ENCODE data around the gene AGO1.
"Not testable (repeated sequence)": the region's sequence is repeated elsewhere in the genome, so short reads cannot be mapped to it uniquely, and the experiment has no call there.

The AGO1 gene

DNA sequence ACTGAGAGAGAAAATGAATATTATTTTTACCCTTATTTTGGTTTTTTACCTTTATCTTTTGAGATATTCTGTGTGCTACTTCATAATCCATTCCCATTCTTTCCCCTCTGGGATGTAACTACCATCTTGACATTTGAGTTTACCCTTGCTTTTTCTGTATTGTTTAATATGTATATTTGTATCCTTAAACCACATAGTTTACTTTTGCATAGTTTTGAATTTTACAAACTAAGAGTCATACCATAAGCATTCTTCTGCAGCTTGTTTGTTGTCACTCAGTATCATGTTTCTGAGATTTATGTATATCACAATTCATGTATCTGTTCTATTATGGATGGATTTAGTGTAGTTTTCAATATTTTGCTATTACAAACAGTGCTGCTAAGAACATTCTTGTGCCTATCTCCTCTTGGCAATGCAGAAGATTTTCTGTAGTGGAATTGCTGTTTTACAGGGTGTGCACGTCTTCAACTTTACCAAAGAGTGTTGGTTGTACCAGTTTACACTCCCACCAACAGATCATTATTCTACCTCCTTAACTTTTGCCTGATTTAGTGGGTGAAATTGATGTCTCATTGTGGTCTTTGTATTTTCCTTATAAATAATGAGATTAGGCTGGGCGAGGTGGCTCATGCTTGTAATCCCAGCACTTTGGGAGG is 12.2 kb upstream of the AGO1 start:
- no peak for DNase-seq

DNA sequence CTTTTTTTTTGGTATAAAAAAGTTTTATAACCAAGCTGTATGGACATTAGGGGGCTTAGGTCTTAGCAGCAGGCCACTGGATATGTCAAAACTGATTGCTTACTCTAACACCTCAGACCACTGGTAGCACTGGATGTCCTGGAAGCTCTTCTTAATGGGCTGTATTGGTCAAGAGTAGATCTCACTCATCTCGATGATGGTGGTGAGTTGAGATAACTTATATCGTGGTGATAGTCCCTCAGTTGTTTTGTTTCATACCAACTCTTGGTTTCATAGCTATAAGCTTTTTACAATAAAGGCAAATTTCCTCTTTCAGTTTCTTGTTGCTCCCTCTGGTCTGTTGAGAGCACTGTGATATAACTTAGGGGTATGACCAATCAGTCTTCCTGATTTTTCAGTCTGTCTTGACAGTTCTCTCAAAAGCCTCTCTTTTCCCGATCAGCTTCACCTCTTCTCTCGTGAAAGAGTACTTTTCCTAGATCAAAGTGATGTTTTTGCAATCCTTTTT is 9.7 kb upstream of the AGO1 start:
- no peak for DNase-seq

DNA sequence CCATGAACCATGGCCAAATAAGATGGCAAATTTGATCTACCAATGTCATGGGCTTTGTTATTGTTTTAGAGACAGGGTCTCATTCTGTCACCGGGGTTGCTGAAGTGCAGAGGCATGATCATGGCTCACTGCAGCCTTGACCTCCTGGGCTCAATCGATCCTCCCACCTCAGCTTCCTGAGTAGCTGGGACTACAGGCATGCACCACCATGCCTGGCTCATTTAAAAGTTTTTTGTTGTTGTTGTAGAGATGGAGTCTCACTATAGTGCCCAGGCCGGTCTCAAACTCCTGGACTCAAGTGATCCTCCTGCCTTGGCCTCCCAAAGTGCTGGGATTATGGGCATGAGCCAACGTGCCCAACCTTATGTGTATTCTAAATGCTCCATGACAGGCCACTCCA is 8.9 kb upstream of the AGO1 start:
- not testable (repeated sequence) for DNase-seq

DNA sequence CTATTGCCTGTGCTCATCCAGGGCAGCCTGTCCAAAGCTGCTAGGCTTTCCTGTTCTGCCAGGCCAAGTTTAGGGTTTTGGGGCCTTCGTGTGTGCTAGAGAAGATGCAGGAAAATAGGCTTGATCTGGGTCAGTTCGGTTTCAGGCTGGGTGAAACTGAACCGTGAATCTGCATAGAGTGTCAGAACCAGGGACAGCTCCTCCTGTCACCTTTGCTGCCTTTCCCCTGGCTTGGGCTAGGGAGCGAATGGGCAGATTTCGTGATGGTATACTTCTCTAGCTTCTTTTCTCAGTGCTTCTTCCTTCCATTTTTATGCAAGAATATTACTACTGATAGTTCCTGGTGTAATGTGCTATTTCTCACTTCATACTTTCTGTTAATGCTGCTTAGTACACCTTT is 6.0 kb upstream of the AGO1 start:
- no peak for DNase-seq

DNA sequence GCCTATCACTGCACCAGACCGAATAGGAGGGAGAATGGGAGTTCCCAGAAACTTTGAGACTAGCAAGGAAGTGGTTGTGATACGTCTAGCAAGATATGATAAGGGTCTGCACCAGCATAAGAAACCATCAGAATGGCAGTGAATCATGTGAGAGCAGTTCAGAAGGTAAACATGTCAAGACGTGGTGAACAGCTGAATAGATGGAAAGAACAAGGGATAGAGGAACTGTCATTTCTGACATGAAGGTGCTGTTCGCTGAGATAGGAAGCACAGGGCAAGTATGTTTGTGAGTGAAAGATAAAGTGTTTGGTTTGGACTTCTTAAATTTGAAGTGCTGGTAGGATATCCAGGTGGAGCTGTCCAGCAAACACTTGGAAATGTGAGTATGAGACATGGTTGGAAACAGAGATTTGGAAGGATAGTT is 1.1 kb upstream of the AGO1 start:
- no peak for DNase-seq

DNA sequence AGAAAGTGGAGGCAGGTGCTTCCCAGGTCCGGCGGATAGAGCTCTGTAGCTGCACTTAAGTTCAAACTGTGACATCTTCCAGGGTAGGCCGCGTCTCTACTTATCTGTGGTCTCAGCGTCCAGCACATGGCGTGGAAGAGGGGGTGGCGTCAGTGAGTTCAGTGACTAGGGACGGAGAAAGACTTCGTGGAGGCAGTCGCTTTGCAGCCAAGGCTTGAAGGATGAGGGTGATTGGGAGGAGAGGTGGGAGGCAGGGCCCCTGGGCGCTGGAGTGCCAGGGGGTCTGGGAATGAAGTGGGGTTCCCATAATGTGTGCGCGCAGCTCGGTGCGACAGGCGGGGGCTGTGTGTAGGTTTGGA is 444 bp upstream of the AGO1 start:
- DNase-seq = no peak

DNA sequence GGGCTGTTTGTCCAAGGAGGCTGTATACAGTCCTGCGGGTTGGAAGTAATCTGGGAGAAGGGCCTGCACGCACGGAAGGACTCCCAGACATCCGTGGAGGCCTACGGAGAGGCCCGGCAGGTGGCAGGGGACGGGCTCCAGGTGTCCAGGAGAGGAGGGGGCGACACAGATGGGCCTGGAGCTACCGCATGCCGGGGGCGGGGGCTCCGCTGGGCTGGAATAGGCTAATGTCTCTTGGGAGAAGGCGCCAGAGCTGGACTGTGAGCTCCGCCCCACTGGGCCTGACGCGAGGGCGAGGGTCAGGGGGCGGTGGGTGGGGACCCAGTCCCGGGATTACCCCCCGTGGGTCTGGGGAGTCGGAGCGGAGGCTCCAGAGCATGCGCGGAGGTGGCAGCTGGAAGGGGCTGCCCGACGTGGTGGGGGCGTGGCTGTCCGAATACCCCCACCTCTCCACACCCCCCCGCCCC is 659 bp downstream of the AGO1 start:
- DNase-seq = no peak

DNA sequence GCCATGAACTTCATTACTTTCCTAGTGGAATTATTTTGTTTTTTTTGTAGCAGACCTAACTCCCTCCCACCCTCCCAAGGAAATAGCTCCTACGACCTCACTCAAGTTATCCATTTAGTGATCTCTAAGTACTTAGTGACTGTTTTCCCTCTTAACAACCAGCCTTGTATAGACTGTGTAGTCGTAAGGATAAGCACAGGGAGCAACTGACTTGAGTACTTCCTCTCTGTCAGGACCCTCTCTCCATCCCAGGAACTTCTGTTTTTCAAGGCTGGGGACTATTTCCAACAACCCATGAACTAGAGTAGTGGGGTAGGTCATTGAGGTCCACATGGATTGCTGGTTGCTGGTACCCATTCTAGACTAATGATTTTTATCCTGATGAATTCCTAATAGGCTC is 1.9 kb downstream of the AGO1 start:
- DNase-seq = no peak

DNA sequence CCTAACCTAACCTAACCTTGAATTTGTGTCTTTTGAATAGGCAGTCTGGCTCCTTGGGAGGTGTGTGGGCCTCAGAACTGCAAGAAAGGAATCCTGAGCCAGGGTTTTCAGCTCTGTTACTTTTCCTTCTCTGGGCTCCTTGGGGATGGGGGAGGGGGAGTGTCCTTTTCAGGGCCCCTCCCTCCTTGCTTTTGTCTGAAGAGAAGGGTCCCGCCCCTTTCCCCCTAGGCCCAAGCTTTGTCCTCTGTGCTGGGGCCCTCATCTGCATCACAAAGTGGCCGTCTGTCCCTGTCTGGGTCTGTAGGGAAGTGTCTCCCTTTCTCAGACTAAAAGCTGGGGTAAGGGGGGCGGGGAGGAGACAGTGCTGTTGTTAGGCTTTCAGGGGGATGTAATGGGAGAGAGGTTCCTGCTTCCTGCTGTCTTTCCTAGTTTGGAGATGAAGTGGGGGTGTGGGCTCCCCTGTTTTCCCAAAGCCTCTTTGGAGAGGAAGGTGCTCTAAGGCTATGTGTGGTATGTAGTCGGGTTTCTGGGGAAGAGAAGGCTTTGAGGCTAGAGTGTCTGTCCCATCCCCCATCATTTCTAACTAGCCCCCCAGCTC is 3.1 kb downstream of the AGO1 start:
- DNase-seq = no peak

DNA sequence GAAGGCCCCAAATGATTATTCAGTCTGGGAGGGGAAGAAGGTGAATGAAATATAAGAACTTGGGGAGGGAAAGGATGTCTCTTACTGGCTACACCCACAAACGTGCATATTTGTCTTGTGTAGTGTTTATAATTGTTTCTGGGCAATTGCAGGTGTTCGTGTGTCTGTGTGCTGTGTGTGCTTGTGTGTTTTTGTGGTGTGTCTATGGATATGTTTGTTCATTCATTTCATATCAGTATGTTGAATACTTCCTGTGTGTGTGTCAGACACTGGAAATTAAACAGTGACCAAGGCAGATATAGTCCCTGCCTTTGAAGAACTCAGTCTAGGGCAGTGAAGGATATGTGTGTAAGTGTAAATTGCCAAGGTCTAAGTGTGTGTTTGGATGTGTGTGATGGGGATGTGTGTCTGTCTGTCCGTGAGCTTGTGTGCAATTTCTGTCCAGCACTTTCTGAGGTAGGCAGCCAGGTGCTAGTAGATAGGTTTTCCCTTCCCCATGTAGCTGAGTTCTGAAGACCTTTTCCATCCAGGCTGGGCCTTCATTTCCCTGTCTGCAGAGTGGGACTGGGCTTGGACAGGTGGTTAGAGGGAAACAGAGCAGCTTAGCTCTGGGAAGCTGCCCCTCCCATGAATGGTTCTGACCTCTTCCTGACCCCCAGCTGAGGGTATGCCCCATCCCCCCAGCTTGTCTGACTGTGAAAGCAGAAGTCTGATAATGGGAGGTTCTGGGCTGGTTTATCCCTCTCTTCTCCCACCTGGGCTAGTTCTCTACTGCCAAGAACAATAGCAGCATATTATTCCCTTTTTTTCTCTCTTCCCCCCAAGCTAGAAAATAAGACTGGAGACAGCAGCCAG is 3.8 kb downstream of the AGO1 start:
- DNase-seq = no peak

DNA sequence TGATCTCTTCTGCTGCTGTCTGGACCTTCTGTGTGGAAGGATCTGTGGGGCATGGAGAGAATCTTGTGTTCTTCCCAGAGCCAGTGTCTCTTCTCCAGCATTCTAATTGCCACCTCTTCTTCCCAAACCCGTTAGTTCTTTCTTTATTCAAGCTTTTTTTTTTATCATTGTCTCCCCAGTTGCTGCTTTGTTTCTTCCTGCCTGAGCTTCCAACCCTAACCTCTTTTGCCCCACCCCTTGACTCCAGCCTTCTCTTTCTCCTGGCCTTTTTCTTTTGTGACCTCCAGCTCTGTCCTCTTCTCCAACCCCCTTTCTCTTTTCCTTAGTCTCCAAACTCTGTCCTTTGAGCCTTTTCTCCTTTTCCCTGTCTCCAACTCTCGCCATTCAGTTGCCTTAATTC is 4.5 kb downstream of the AGO1 start:
- DNase-seq = no peak

DNA sequence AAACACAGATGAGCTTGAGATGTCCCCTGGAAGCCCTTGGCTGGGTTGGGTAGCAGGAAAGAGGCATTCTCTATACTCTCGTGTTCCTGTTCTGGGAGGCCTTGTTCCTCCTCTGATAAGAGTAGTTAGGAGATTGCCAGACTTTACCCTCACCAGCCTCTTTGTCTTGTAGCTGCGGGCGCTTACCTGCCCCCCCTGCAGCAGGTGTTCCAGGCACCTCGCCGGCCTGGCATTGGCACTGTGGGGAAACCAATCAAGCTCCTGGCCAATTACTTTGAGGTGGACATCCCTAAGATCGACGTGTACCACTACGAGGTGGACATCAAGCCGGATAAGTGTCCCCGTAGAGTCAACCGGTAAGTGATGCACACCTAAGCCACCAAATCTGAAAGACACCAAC is 5.2 kb downstream of the AGO1 start:
- DNase-seq = no peak

DNA sequence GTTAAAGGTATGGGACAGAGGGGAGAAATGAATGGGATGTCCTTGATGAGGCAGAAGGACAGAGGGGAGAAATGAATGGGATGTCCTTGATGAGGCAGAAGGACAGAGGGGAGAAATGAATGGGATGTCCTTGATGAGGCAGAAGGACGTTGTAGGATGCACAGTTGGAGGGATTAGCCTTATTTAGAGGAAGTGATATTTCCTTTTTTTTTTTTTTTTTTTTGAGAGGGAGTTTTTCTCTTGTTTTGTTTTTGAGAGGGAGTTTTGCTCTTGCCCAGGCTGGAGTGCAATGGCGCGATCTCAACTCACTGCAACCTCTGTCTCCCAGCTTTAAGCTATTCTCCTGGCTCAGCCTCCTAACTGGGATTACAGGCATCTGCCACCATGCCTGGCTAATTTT is 6.0 kb downstream of the AGO1 start:
- DNase-seq = not testable (repeated sequence)

DNA sequence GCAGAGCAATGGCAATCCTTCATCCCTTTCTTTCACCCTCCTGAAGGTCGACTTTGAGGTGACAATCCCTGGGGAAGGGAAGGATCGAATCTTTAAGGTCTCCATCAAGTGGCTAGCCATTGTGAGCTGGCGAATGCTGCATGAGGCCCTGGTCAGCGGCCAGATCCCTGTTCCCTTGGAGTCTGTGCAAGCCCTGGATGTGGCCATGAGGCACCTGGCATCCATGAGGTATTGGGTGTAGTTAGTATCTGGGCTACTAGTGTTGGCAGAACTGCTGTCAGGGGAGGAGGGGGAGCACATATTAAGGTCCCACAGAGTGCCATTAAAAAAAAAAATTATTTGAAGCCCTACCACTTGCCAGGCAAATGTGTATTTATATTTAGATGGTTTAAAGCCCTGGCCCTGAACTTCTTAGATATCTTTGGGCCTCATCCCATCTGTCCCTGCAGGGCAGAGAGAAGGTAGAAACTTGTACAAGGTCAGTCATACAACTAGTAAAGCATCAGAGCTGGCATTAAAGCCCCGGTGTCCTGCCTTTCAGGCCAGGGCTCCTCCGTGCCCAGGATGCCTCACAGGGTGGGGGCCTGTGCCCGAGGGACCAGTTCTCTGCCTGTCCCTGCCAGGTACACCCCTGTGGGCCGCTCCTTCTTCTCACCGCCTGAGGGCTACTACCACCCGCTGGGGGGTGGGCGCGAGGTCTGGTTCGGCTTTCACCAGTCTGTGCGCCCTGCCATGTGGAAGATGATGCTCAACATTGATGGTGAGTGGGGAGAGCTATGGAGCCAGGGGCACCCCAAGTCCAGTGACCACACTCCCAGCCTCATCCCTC is 10.3 kb downstream of the AGO1 start:
- DNase-seq = no peak

DNA sequence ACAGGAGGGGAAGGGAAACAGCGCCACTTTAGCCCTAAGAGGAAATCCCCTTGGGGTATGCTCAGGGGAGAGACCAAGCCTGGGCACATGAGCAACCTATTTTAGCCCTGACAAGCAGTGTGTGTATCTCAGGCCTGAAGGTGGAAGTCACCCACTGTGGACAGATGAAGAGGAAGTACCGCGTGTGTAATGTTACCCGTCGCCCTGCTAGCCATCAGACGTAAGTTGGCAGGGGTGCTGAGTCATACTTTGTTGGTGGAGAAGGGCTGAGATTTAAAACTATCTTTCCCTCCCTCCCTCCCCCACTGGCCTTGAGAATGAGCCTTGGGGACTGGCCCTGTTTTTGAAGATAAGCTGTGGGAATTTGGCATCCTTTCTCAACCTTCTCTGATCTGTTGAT is 11.2 kb downstream of the AGO1 start:
- no peak for DNase-seq

DNA sequence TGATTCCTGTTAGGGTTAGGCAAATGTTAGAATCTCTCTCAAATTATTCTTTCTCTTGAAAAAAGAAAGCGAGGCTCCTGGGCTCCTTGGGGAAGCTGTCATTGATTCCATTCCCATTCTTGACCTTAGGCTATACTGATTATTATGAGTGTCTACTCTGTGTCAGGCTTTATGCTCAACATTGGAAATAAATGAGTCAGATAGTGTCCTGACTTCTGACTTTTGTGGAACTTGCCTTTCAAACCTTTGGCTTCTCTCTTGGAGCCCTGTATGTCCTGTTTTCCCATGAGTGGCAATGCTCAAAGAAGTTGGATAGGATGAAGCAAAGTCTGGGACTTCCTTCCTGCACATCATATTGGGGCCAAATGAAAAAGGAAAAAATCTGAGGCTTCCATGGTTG is 11.6 kb downstream of the AGO1 start:
- no peak for DNase-seq

DNA sequence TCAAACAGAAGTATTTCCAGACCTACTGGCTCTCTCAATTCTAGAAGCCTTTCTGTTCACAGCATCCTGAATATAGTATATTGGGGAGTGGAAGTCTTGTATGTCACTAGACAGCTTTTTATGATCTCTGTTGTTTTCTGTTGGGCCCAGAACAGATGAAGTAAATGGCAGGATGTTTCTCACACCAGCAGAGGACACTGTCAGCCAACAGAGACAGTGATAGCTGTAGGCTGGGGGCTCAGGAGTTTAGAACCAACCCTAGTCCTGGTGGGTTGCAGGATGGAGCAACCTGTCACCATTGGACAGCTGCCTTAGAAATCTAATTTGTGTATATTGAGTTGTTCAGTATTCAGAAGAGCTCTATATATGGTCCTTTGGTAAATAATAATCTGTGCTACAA is 16.9 kb downstream of the AGO1 start:
- DNase-seq = no peak

DNA sequence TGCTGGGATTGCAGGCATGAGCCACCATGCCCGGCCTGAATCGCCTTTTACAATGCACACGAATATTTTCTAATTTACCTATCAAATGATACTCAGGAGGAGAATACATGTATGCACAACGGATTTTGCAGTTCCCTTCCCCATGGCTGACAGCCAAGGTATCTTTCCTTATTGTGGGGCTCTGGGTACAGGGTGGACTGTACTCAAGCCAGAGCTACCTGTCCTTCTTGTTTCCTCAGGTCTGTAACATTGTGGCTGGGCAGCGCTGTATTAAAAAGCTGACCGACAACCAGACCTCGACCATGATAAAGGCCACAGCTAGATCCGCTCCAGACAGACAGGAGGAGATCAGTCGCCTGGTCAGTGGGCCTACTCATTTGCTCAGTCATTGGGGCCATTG is 18.2 kb downstream of the AGO1 start:
- no peak for DNase-seq

DNA sequence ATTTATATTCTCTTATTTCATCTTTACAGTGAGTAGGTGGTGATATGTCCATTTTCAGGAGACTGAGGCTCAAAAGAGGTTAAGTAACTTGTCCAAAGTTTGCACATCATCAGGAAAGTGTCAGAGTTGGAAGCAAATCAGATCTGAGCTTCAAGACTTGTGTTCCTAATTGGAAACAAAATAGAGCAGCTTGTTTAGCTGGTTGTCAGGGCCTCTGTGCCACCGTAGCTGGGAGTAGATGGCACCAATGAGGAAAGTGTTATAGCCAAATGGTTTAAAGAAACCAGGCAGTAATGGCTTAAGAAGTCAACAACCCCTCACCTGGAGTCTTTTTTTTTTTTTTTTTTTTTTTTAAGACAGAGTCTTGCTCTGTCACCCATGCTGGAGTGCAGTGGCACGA is 19.7 kb downstream of the AGO1 start:
- no peak for DNase-seq

DNA sequence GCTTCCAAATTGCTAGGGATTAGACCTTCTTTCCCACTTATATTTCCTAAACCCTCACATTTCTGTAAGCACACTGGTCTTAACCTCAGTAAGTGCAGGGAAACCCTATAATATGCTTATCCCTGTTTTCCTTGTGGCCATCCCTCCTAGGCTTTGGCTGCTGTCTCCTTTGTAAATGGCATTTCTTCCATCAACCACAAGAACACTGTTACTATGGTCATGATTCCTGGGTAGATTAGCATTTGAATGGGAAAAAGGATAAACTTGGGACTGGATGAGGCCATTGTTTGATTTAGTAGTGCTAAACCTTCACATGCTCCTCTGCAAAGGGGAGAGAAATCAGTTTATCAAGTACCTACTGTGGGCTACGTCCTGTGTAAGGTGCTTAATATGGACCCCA is 31.7 kb downstream of the AGO1 start:
- DNase-seq = no peak

DNA sequence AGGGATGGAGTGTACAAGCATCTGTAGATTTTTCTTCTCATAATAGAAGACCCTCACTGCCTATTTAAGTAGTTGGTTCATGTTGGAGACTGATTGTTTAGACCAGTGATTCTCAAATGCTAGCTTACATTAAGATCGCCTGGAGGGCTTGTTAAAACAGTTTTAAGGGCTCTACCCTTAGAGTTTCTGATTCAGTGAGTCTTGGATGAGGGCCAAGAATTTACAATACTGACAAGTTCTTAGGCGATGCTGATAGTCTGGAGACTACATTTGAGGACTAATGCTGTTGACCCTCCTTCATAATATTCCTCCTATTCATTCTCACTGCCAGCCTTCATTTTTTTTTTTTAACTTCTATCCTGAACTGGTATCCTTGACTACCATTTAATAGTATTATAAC is 32.7 kb downstream of the AGO1 start:
- DNase-seq = no peak

DNA sequence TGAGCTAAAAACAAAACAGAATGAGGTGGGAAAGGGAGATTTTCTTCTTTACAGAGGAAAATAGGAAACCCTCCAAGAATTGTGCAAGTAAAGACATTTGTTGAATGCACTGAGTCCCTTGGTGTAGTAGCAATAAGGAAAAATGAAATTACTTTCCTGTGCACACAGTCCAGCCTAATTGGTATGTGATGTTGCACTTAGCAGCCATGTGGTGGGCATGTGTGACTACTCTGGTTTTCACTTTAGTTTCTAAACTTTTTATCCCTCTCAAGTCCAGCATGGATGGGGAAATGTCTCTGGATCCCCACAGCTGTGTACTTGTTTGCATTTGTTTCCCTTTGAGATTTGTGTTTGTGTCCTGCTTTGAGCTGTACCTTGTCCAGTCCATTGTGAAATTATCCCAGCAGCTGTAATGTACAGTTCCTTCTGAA is 40.8 kb downstream of the AGO1 start:
- no peak for DNase-seq

DNA sequence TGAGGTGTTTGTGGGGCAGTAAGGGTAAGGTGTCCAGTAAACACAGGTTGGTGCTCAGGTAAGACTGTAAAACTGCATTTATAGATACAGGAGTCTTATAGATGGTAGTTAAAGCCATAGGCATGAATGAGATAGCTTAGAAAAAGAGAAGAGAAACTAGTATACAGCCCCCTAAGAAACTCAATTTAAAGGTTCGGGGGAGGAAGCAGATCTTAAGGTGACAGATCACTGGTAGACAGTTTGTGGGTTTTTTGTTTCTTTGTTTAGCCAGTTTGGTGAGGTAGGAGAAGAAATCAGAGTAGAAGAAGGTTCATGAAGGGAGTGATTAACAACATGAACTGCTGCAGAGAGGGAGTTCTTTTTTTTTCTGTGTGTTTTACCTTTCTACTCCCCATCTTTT is 41.8 kb downstream of the AGO1 start:
- DNase-seq = no peak

All from cerebellar nuclear complex (tissue), 1 donor.